Fibroblast of lung (primary cell): ENCODE data around the gene BDH1.
"Not testable (repeated sequence)": the region's sequence is repeated elsewhere in the genome, so short reads cannot be mapped to it uniquely, and the experiment has no call there.

Source experiments
- EZH2 ChIP-seq: IDR thresholded peaks from 2 replicates; pipeline ENCODE4 v1.5.1; 2012; ENCODE audit warnings: low read length, control low read depth, mild to moderate bottlenecking; ENCODE audit errors: missing control alignments
- TF ChIP-seq, protein P1 (sequence below), 2 donors: IDR thresholded peaks in 1 of 2; conservative IDR thresholded peaks in 1 of 2; 1 replicate in 1 of 2; 2 replicates in 1 of 2; pipeline ENCODE4 v1.5.1; 2011 to 2012; ENCODE audit warnings: low read length in 2 of 2, control low read depth in 1 of 2, inconsistent platforms in 1 of 2, low read depth in 1 of 2, mild to moderate bottlenecking in 1 of 2

DNA sequence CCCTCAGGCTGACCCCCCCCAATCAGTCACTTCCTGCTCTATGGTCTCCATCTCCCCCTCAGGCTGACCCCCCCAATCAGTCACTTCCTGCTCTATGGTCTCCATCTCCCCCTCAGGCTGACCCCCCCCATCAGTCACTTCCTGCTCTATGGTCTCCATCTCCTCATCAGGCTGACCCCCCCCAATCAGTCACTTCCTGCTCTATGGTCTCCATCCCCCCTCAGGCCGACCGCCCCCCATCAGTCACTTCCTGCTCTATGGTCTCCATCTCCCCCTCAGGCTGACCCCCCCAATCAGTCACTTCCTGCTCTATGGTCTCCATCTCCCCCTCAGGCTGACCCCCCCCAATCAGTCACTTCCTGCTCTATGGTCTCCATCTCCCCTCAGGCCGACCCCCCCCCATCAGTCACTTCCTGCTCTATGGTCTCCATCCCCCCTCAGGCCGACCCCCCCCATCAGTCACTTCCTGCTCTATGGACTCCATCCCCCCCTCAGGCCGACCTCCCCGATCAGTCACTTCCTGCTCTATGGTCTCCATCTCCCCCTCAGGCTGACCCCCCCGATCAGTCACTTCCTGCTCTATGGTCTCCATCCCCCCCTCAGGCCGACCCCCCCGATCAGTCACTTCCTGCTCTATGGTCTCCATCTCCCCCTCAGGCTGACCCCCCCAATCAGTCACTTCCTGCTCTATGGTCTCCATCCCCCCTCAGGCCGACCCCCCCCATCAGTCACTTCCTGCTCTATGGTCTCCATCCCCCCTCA, 37.7 kb downstream of the BDH1 start:
- TF ChIP-seq, protein P1, sequence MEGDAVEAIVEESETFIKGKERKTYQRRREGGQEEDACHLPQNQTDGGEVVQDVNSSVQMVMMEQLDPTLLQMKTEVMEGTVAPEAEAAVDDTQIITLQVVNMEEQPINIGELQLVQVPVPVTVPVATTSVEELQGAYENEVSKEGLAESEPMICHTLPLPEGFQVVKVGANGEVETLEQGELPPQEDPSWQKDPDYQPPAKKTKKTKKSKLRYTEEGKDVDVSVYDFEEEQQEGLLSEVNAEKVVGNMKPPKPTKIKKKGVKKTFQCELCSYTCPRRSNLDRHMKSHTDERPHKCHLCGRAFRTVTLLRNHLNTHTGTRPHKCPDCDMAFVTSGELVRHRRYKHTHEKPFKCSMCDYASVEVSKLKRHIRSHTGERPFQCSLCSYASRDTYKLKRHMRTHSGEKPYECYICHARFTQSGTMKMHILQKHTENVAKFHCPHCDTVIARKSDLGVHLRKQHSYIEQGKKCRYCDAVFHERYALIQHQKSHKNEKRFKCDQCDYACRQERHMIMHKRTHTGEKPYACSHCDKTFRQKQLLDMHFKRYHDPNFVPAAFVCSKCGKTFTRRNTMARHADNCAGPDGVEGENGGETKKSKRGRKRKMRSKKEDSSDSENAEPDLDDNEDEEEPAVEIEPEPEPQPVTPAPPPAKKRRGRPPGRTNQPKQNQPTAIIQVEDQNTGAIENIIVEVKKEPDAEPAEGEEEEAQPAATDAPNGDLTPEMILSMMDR (conservative IDR thresholded peaks at IDR 0.05 in 1 of 2, IDR thresholded peaks at IDR 0.05 in 1 of 2; ENCODE audit: low read depth in 1 of 2, low read length in 2 of 2), result not testable (repeated sequence)
- not testable (repeated sequence) for TF ChIP-seq EZH2
